Measurements from ENCODE around the gene EPHA10.

Gene EPHA10

GRCh38 chr1:37731312-37732019 is 33.5 kb downstream of the EPHA10 start:
- Mint-ChIP-seq H3K27me3 (peaks cover 32% of the 10 kb centered on the region), H3K27ac (no peak overlapping the region), H3K4me1 (ENCODE audit: low read depth) (no peaks in the 10 kb centered on the region), H3K4me3 (no peak overlapping the region), H3K36me3 (ENCODE audit: low read depth) (no peaks in the 10 kb centered on the region), H3K9me3 (no peaks in the 10 kb centered on the region)

DNA sequence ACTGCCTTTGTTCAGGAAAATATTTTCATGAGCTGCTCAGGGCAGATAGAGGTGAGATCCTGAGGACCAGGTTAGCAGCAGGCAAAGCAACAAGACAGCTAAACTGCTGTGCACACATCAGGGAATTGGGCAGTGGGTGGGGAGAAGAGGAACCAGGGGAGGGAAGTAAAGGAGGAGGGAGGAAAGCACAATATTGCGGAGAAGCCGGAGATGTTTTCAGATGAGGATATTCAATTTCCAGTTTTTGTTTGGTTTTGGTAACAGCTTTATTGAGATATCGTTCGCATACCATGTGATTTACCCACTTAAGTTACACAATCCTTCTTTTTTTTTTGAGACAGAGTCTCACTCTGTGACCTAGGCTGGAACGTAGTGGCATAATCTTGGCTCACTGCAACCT is 34.5 kb downstream of the EPHA10 start:
- H3K27ac Mint-ChIP-seq: no peak overlapping the region
- no peaks in the 10 kb centered on the region for H3K4me1 Mint-ChIP-seq (ENCODE audit: low read depth)
- H3K36me3 Mint-ChIP-seq (ENCODE audit: low read depth): no peaks in the 10 kb centered on the region
- no peak overlapping the region for H3K4me3 Mint-ChIP-seq
- no peaks in the 10 kb centered on the region for H3K9me3 Mint-ChIP-seq
- H3K27me3 Mint-ChIP-seq: peaks cover 27% of the 10 kb centered on the region

DNA sequence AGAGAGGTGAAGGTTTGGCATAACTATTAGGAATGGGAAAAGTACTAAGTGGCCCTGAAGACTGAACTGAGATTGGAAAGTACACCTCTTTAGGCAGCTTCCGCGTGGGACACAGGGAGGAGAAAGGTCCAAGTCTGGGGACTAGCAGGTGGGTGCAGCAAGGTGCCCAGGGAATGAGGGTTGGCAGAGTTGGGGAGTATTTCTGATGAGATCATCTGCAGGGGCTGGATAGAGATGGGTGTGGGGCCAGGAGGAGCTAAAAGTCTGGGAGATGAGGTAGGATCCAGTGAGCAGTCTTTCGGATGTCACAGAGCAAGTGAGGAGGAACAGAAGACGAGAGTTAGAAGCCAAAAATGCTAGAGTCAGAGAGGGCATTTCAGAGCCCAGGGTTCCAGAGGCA is 36.5 kb downstream of the EPHA10 start:
- Mint-ChIP-seq H3K4me1 (ENCODE audit: low read depth) (no peaks in the 10 kb centered on the region), H3K27me3 (peaks cover 25% of the 10 kb centered on the region), H3K27ac (no peak overlapping the region), H3K36me3 (ENCODE audit: low read depth) (no peaks in the 10 kb centered on the region), H3K9me3 (no peaks in the 10 kb centered on the region), H3K4me3 (no peak overlapping the region)

DNA sequence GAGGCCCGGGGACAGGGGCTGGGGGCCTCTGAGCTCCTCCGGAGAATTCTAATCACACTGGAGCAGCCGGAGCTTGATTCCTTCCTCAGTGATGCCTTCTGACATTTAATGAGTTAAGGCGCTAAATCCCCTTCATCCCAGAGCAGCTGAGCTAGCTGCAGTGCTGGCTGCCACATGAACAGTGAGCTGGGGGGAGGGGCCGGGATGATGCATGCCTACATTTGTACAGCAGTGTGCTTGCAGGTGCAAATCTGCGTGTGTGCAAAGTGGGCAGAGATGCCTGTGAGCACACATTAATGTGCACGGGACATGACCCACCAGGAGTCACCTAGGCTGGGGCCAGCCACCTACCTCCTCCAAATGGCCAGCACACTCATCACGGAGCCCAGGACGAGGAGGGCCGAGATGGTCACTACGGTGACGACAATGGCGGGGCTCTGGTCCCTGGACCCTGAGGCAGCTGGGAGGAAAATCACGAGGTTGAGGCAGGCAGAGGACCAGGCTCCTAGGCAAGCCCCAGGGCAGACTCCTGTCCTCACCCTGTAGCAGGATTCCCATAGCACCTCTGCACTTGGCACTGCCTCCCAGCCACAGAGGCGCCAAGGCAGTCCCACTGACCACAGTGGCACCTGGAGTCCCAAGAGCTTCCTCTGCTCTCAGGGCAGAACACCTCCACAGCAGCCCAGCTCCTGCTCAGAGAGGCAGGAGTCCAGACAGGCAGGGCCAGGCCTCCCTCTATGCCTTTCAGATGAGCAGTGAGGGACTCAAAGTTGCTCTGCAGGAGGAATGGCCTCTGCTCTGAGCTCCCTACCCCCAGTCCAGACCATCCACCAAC is 38.0 kb downstream of the EPHA10 start:
- Mint-ChIP-seq H3K4me1 (ENCODE audit: low read depth) (no peaks in the 10 kb centered on the region), H3K9me3 (no peaks in the 10 kb centered on the region), H3K27ac (no peak overlapping the region), H3K4me3 (no peak overlapping the region), H3K27me3 (peaks cover 21% of the 10 kb centered on the region), H3K36me3 (ENCODE audit: low read depth) (no peaks in the 10 kb centered on the region)

GRCh38 chr1:37725851-37726613 is 38.9 kb downstream of the EPHA10 start:
- Mint-ChIP-seq H3K9me3 (no peaks in the 10 kb centered on the region), H3K4me1 (ENCODE audit: low read depth) (no peaks in the 10 kb centered on the region), H3K27me3 (peaks cover 21% of the 10 kb centered on the region), H3K36me3 (ENCODE audit: low read depth) (no peaks in the 10 kb centered on the region), H3K4me3 (no peak overlapping the region), H3K27ac (no peak overlapping the region)

- no peak overlapping the region for H3K27ac Mint-ChIP-seq
These were observed 40.3 kb downstream of the EPHA10 start for GRCh38 chr1:37724575-37724974.

GRCh38 chr1:37723390-37724078 is 41.4 kb downstream of the EPHA10 start:
- Mint-ChIP-seq H3K36me3 (ENCODE audit: low read depth) (no peaks in the 10 kb centered on the region), H3K27ac (no peak overlapping the region), H3K4me1 (ENCODE audit: low read depth) (no peaks in the 10 kb centered on the region), H3K27me3 (peaks cover 15% of the 10 kb centered on the region), H3K9me3 (no peaks in the 10 kb centered on the region), H3K4me3 (no peak overlapping the region)

More at GRCh38 chr1:37724575-37724974, 40.3 kb downstream of the EPHA10 start:
- Mint-ChIP-seq H3K9me3 (no peaks in the 10 kb centered on the region), H3K27me3 (peaks cover 15% of the 10 kb centered on the region), H3K4me1 (ENCODE audit: low read depth) (no peaks in the 10 kb centered on the region), H3K4me3 (no peak overlapping the region), H3K36me3 (ENCODE audit: low read depth) (no peaks in the 10 kb centered on the region)

DNA sequence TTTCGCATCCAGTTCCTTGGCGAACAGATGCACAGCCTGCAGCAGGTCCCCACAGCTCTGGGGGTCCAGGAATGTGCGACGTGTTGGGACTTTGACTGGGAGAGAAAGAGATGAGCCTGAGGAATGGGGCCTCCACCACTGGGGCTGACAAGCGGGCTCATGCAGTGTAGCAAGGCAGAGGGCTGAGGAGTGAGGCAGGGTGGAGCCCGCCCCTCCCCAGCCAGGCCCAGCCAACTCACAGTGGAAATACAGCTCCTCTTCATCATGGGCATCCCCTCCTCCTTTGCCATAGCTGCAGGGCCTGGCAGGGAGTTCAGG is 41.9 kb downstream of the EPHA10 start:
- Mint-ChIP-seq H3K4me1 (ENCODE audit: low read depth) (no peaks in the 10 kb centered on the region), H3K36me3 (ENCODE audit: low read depth) (no peaks in the 10 kb centered on the region), H3K9me3 (no peaks in the 10 kb centered on the region), H3K27ac (no peak overlapping the region), H3K27me3 (peaks cover 15% of the 10 kb centered on the region), H3K4me3 (no peak overlapping the region)

DNA sequence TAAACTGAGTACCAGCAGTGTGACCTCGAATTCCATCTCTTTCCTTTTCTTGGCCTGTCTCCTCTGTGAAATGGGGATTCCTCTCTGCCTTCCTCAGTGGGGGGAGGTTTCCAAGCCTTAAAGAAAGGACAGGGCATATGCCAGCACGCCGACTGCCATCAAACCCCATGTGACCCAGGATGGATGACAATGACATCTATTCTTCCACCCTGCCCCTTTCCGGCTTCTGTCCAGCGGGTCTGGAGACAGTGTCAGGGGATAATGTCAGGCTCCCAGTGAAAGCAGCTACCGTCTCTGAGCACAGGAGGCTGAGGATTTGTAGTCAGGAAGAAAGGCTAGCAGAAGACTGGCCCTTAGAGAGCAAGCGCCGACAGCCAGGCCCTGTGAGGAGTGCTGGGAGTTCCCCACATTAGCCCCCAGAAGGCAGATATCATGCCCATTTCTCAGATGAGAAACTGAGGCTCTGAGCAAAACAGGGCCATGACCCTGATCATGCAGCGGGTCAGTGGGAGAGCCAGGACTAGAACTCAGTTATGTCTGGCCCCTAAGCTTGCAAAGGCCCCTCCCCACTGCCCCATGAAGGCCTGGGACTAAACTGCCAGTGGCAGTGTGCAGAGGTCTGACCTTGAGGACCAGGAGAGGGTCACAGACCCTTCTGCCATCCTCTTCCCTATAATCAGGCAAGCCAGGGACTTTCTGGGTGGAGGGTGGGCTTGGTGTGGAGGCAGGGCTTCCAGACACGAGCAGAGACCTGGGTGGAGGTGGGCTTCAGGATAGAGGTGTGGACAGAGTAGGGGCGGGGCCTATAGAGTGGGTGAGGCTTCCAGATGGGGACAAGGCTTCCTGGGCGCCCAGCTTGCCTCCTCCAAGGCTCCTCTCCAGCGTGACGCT is 42.5 kb downstream of the EPHA10 start:
- H3K4me3 Mint-ChIP-seq: no peak overlapping the region
- H3K9me3 Mint-ChIP-seq: no peaks in the 10 kb centered on the region

DNA sequence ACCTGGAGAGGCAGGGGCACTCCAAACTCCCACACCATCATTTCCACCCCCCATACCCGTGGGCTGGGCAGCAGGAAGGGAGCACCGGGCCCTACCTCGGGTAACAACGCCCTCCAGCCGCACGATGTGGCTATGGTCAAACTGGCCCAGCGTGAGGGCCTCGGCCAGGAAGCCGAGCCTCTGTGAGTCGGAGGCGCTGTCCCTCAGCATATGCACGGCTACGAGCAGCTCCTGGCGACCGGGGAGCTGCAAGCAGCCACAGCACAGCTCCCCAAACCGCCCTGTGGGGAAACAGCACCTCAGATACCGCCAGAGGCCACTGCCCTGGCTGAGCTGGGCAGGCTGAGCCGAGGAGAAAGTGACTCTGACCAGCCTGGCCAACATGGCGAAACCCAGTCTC is 43.4 kb downstream of the EPHA10 start:
- Mint-ChIP-seq H3K36me3 (ENCODE audit: low read depth) (no peaks in the 10 kb centered on the region), H3K4me1 (ENCODE audit: low read depth) (no peaks in the 10 kb centered on the region), H3K27ac (no peak overlapping the region), H3K27me3 (peaks cover 15% of the 10 kb centered on the region), H3K9me3 (no peaks in the 10 kb centered on the region), H3K4me3 (no peak overlapping the region)

More for the DNA sequence above, 42.5 kb downstream of the EPHA10 start:
- Mint-ChIP-seq H3K27ac (no peak overlapping the region), H3K36me3 (ENCODE audit: low read depth) (no peaks in the 10 kb centered on the region), H3K27me3 (peaks cover 15% of the 10 kb centered on the region), H3K4me1 (ENCODE audit: low read depth) (no peaks in the 10 kb centered on the region)

DNA sequence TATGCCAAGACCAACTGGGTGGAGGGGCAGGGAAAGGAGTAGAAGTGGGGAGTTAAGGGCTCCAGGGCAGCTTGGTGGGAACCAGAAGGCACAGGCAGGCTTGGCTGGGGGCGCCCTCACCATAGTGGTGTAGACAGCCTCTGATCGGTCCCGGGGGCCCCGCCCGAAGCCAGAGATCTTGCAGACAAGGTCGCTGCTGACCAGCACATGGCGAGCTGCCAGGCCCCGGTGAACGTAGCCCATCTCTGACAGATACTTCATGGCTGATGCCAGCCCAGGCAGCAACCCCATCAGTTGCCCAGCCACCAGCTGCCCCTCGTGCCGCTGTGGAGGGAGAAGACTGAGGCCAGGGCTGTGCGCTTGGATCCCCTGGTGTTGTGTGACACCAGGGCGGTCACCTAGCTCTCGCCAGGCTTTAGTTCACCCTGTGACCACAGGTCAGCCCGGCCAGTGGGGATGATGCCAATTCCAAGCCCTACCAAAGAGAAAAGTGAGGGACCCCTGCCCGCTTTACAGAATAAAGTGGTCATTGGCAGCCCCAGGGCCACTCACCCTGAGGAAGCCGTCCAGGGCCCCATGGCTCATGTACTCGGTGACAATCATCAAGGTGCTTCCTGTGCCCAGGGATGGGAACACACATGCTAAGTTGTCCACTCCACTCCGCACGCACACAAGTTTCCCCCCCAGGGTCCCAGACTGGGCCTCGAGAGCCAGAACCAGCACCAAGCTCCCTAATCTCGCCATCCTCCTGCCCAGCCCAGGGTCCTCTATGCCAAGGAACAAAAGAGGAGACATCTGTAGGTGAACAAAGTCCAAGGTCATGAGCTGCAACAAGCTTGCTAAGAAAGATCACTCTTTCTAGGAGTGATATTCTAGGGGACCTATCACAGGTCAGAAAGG is 44.4 kb downstream of the EPHA10 start:
- H3K4me1 Mint-ChIP-seq (ENCODE audit: low read depth): no peaks in the 10 kb centered on the region
- H3K36me3 Mint-ChIP-seq (ENCODE audit: low read depth): no peaks in the 10 kb centered on the region
- peaks cover 13% of the 10 kb centered on the region for H3K27me3 Mint-ChIP-seq
- no peak overlapping the region for H3K27ac Mint-ChIP-seq
- no peaks in the 10 kb centered on the region for H3K9me3 Mint-ChIP-seq
- no peak overlapping the region for H3K4me3 Mint-ChIP-seq

DNA sequence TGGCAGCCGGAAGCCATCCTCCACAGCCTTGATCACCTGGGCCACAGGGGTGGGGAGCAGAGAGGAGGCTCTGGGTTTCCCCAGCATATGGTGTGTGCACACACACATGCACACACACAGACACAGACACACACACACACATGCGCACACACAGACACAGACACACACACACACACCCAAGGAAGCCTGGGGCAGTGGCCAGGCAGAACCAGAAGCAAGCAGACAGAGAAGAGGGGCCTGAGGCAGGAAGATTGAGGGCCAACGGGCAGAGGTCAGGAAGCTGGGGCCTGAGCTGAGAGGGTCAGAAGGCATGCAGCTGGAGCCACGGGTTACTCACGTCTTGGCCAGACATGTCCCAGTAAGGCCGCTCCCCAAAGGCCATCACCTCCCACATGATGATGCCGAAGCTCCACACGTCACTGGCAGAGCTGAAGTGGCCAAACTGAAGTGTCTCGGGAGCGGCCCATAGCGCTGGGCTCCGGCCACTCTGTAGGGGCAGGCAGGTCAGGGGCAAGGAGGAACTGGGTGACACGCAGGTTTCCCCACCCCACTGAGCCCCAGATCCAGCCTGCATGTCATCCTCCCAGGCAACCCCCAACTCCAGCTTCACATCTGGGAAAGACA is 45.2 kb downstream of the EPHA10 start:
- Mint-ChIP-seq H3K4me3 (no peak overlapping the region), H3K4me1 (ENCODE audit: low read depth) (no peaks in the 10 kb centered on the region), H3K27ac (no peak overlapping the region)

More for the DNA sequence above, 45.2 kb downstream of the EPHA10 start:
- Mint-ChIP-seq H3K27me3 (peaks cover 5% of the 10 kb centered on the region), H3K9me3 (no peaks in the 10 kb centered on the region), H3K36me3 (ENCODE audit: low read depth) (no peaks in the 10 kb centered on the region)

Data from stimulated activated naive CD8-positive, alpha-beta T cell treated with anti-CD3 and anti-CD28 coated beads, Interleukin-15, Interleukin-2, amounts not matched to agents 100 ng/mL and 50 ng/mL, for 24 hours (primary cell).